Subcutaneous abdominal adipose tissue (tissue), 5 donors: ENCODE results near the gene ABTB1.

Experiments used
- H3K27ac ChIP-seq: one replicate; pipeline ENCODE4 v1.7.0; 2013; ENCODE audit warnings: low read depth, mild to moderate bottlenecking, inconsistent platforms, low read length, moderate library complexity
- H3K27me3 ChIP-seq, 5 donors: one replicate each; pipeline ENCODE4 v1.7.0; 2013; ENCODE audit warnings: low read length in 5 of 5, inconsistent platforms in 1 of 5; ENCODE audit not compliant: control insufficient read depth in 5 of 5, insufficient read depth in 4 of 5
- H3K36me3 ChIP-seq, 5 donors: one replicate each; pipeline ENCODE4 v1.7.0; 2013; ENCODE audit warnings: low read length in 5 of 5; ENCODE audit not compliant: control insufficient read depth in 5 of 5, insufficient read depth in 5 of 5
- H3K4me1 ChIP-seq, 5 donors: one replicate each; pipeline ENCODE4 v1.7.0; 2013; ENCODE audit warnings: low read length in 5 of 5, mild to moderate bottlenecking in 3 of 5, moderate library complexity in 1 of 5; ENCODE audit not compliant: control insufficient read depth in 5 of 5, insufficient read depth in 5 of 5
- H3K4me3 ChIP-seq, 5 donors: one replicate each; pipeline ENCODE4 v1.7.0; 2013; ENCODE audit warnings: low read length in 5 of 5, low read depth in 1 of 5
- H3K9ac ChIP-seq, 5 donors: one replicate each; pipeline ENCODE4 v1.7.0; 2013; ENCODE audit warnings: low read length in 5 of 5, mild to moderate bottlenecking in 4 of 5, moderate library complexity in 3 of 5
- H3K9me3 ChIP-seq, 5 donors: one replicate each; pipeline ENCODE4 v1.7.0; 2013; ENCODE audit warnings: low read length in 5 of 5; ENCODE audit not compliant: control insufficient read depth in 5 of 5
- donor health status: healthy.
- donor health status: healthy.
- donor health status: healthy.
- donor health status: healthy.
- donor health status: healthy.

Gene ABTB1

GRCh38 chr3:127691974-127692373 is 19.2 kb downstream of the ABTB1 start:
- Histone ChIP-seq H3K27ac (no peak overlapping the region), H3K4me3 (no peak overlapping the region), H3K4me1 (peaks cover 6 to 22% (median 18%) of the 10 kb centered on the region in 5 donors), H3K36me3 (peaks cover 0 to 60% (median 60%) of the 10 kb centered on the region in 5 donors), H3K27me3 (no peaks in the 10 kb centered on the region), H3K9ac (no peak overlapping the region), H3K9me3 (no peaks in the 10 kb centered on the region)

GRCh38 chr3:127692501-127693335 is 20.0 kb downstream of the ABTB1 start:
- Histone ChIP-seq H3K27me3 (no peaks in the 10 kb centered on the region), H3K4me1 (peaks cover 10 to 30% (median 25%) of the 10 kb centered on the region in 5 donors), H3K4me3 (no peak overlapping the region), H3K9me3 (no peaks in the 10 kb centered on the region), H3K9ac (no peak overlapping the region), H3K36me3 (peaks cover 0 to 60% (median 60%) of the 10 kb centered on the region in 5 donors), H3K27ac (no peak overlapping the region)

- Histone ChIP-seq H3K27ac (no peak overlapping the region), H3K4me3 (no peak overlapping the region), H3K4me1 (peaks cover 16 to 36% (median 32%) of the 10 kb centered on the region in 5 donors), H3K27me3 (no peaks in the 10 kb centered on the region), H3K9ac (no peak overlapping the region), H3K9me3 (no peaks in the 10 kb centered on the region), H3K36me3 (peaks cover 0 to 60% (median 60%) of the 10 kb centered on the region in 5 donors)
Observed at GRCh38 chr3:127693336-127693843, 20.6 kb downstream of the ABTB1 start.

- H3K9ac ChIP-seq = no peak overlapping the region
- H3K4me1 ChIP-seq = peaks cover 22 to 49% (median 44%) of the 10 kb centered on the region in 5 donors
- H3K36me3 ChIP-seq = peaks cover 0 to 54% (median 52%) of the 10 kb centered on the region in 5 donors
- no peak overlapping the region for H3K27ac ChIP-seq
- no peaks in the 10 kb centered on the region for H3K27me3 ChIP-seq
- H3K9me3 ChIP-seq = no peaks in the 10 kb centered on the region
- no peak overlapping the region for H3K4me3 ChIP-seq
Observed at GRCh38 chr3:127694467-127695215, 21.9 kb downstream of the ABTB1 start.

GRCh38 chr3:127697551-127698240 is 24.9 kb downstream of the ABTB1 start:
- Histone ChIP-seq H3K27ac (peak overlapping the region; percentile 97), H3K9ac (peak overlapping the region in 4 of 5 donors; percentile 51 to 73 (median 62)), H3K9me3 (no peaks in the 10 kb centered on the region), H3K4me3 (peak overlapping the region in 3 of 5 donors; percentile 13 to 17 (median 13)), H3K27me3 (no peaks in the 10 kb centered on the region), H3K36me3 (peaks cover 0 to 38% (median 28%) of the 10 kb centered on the region in 5 donors), H3K4me1 (peaks cover 29 to 69% (median 65%) of the 10 kb centered on the region in 5 donors)

GRCh38 chr3:127698286-127698685 is 25.5 kb downstream of the ABTB1 start:
- no peaks in the 10 kb centered on the region for H3K27me3 ChIP-seq
- peak overlapping the region; percentile 97 for H3K27ac ChIP-seq
- H3K4me3 ChIP-seq = peak overlapping the region in 1 of 5 donors; percentile 16
- peaks cover 29 to 75% (median 71%) of the 10 kb centered on the region in 5 donors for H3K4me1 ChIP-seq
- H3K36me3 ChIP-seq = peaks cover 0 to 32% (median 24%) of the 10 kb centered on the region in 5 donors
- no peaks in the 10 kb centered on the region for H3K9me3 ChIP-seq
- peak overlapping the region in 4 of 5 donors; percentile 51 to 73 (median 62) for H3K9ac ChIP-seq

GRCh38 chr3:127698691-127699415 is 26.1 kb downstream of the ABTB1 start:
- Histone ChIP-seq H3K9me3 (no peaks in the 10 kb centered on the region), H3K4me1 (peaks cover 29 to 80% (median 76%) of the 10 kb centered on the region in 5 donors), H3K27ac (peak overlapping the region; percentile 97), H3K4me3 (peak overlapping the region in 1 of 5 donors; percentile 16), H3K36me3 (peaks cover 0 to 26% (median 18%) of the 10 kb centered on the region in 5 donors), H3K27me3 (no peaks in the 10 kb centered on the region), H3K9ac (peak overlapping the region in 4 of 5 donors; percentile 51 to 73 (median 62))

GRCh38 chr3:127699416-127700300 is 26.9 kb downstream of the ABTB1 start:
- H3K27ac ChIP-seq = peak overlapping the region; percentile 97
- peaks cover 29 to 80% (median 76%) of the 10 kb centered on the region in 5 donors for H3K4me1 ChIP-seq
- no peaks in the 10 kb centered on the region for H3K27me3 ChIP-seq
- H3K9me3 ChIP-seq = no peaks in the 10 kb centered on the region
- peaks cover under 1 to 22% (median 13%) of the 10 kb centered on the region in 5 donors for H3K36me3 ChIP-seq
- no peak overlapping the region for H3K4me3 ChIP-seq
- H3K9ac ChIP-seq = peak overlapping the region in 4 of 5 donors; percentile 22 to 52 (median 42)
